ENCODE measurements around the gene BEST3.

DNA sequence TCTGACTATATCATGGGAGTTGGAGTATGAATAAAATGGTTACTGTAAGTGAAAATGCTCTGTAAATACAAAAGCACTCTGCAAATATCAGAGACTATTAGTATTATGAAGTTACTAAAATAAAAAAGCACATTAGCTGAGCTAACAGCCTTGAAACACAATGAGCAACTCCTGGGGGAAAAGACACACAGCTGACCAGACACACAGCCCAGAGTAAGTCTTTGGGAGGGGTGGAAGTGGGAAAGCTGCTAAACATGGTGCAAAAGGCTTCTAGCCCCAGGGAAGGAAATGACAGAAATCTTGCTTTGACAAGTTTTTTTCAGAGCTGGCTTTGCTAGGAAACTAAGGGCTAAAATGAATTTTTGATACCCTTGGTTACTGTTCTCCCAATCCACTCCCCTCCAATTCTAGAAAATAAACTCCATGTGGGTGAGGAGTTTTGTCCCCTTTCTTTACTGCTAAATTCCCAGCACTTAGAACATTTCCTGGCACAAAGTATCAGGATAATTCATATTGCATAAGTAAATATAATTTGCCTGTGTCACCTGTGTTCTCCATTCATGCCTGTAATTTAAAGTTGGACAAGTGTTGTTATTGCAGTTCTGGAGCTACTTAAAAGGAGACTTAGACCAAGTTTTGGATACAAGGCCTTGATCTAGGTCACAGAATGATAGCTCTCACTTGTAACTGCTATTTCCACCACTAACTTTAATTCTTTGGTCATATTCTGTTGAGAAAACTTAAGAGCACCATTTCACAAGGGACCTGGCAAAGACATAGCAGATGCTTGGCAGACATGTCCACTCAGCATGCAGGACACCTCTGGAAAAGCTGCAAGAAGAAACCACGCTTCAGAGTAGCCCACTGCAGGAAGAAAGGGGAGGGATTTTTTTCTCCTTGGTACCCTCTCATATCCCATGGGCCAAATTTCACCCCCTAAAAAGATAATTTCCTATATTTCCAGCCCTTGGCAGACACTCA is 20.5 kb upstream of the BEST3 start:
- TF ChIP-seq ZNF317 (CRISPR knock-in tag; IDR thresholded peaks at IDR 0.05; ENCODE audit: borderline replicate concordance, low read depth): no peak
- no peak for TF ChIP-seq CTCF (IDR thresholded peaks at IDR 0.05)
- no peak for TF ChIP-seq JUN (CRISPR knock-in tag; IDR thresholded peaks at IDR 0.05)
- no peak for TF ChIP-seq TEAD4 (CRISPR knock-in tag; IDR thresholded peaks at IDR 0.05)
- TF ChIP-seq NR1H2 (CRISPR knock-in tag; IDR thresholded peaks at IDR 0.05): no peak
- TF ChIP-seq, protein P1, sequence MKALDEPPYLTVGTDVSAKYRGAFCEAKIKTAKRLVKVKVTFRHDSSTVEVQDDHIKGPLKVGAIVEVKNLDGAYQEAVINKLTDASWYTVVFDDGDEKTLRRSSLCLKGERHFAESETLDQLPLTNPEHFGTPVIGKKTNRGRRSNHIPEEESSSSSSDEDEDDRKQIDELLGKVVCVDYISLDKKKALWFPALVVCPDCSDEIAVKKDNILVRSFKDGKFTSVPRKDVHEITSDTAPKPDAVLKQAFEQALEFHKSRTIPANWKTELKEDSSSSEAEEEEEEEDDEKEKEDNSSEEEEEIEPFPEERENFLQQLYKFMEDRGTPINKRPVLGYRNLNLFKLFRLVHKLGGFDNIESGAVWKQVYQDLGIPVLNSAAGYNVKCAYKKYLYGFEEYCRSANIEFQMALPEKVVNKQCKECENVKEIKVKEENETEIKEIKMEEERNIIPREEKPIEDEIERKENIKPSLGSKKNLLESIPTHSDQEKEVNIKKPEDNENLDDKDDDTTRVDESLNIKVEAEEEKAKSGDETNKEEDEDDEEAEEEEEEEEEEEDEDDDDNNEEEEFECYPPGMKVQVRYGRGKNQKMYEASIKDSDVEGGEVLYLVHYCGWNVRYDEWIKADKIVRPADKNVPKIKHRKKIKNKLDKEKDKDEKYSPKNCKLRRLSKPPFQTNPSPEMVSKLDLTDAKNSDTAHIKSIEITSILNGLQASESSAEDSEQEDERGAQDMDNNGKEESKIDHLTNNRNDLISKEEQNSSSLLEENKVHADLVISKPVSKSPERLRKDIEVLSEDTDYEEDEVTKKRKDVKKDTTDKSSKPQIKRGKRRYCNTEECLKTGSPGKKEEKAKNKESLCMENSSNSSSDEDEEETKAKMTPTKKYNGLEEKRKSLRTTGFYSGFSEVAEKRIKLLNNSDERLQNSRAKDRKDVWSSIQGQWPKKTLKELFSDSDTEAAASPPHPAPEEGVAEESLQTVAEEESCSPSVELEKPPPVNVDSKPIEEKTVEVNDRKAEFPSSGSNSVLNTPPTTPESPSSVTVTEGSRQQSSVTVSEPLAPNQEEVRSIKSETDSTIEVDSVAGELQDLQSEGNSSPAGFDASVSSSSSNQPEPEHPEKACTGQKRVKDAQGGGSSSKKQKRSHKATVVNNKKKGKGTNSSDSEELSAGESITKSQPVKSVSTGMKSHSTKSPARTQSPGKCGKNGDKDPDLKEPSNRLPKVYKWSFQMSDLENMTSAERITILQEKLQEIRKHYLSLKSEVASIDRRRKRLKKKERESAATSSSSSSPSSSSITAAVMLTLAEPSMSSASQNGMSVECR (CRISPR knock-in tag; IDR thresholded peaks at IDR 0.05; ENCODE audit: borderline replicate concordance): no peak
- TF ChIP-seq ATF6 (CRISPR knock-in tag; IDR thresholded peaks at IDR 0.05): no peak
- no peak for TF ChIP-seq ZNF232 (CRISPR knock-in tag; IDR thresholded peaks at IDR 0.05)
- TF ChIP-seq, protein P2, sequence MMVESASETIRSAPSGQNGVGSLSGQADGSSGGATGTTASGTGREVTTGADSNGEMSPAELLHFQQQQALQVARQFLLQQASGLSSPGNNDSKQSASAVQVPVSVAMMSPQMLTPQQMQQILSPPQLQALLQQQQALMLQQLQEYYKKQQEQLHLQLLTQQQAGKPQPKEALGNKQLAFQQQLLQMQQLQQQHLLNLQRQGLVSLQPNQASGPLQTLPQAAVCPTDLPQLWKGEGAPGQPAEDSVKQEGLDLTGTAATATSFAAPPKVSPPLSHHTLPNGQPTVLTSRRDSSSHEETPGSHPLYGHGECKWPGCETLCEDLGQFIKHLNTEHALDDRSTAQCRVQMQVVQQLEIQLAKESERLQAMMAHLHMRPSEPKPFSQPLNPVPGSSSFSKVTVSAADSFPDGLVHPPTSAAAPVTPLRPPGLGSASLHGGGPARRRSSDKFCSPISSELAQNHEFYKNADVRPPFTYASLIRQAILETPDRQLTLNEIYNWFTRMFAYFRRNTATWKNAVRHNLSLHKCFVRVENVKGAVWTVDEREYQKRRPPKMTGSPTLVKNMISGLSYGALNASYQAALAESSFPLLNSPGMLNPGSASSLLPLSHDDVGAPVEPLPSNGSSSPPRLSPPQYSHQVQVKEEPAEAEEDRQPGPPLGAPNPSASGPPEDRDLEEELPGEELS (CRISPR knock-in tag; IDR thresholded peaks at IDR 0.05): no peak
- TF ChIP-seq ZNF121 (CRISPR knock-in tag; IDR thresholded peaks at IDR 0.05): no peak
- no peak for TF ChIP-seq NR3C1 (CRISPR knock-in tag; conservative IDR thresholded peaks at IDR 0.05; ENCODE audit: low read depth)
- TF ChIP-seq, protein P3, sequence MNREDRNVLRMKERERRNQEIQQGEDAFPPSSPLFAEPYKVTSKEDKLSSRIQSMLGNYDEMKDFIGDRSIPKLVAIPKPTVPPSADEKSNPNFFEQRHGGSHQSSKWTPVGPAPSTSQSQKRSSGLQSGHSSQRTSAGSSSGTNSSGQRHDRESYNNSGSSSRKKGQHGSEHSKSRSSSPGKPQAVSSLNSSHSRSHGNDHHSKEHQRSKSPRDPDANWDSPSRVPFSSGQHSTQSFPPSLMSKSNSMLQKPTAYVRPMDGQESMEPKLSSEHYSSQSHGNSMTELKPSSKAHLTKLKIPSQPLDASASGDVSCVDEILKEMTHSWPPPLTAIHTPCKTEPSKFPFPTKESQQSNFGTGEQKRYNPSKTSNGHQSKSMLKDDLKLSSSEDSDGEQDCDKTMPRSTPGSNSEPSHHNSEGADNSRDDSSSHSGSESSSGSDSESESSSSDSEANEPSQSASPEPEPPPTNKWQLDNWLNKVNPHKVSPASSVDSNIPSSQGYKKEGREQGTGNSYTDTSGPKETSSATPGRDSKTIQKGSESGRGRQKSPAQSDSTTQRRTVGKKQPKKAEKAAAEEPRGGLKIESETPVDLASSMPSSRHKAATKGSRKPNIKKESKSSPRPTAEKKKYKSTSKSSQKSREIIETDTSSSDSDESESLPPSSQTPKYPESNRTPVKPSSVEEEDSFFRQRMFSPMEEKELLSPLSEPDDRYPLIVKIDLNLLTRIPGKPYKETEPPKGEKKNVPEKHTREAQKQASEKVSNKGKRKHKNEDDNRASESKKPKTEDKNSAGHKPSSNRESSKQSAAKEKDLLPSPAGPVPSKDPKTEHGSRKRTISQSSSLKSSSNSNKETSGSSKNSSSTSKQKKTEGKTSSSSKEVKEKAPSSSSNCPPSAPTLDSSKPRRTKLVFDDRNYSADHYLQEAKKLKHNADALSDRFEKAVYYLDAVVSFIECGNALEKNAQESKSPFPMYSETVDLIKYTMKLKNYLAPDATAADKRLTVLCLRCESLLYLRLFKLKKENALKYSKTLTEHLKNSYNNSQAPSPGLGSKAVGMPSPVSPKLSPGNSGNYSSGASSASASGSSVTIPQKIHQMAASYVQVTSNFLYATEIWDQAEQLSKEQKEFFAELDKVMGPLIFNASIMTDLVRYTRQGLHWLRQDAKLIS (CRISPR knock-in tag; IDR thresholded peaks at IDR 0.05; ENCODE audit: borderline replicate concordance): no peak
- TF ChIP-seq FOXK1 (CRISPR knock-in tag; IDR thresholded peaks at IDR 0.05): no peak
- TF ChIP-seq FOXP1 (CRISPR knock-in tag; IDR thresholded peaks at IDR 0.05; ENCODE audit: borderline replicate concordance): no peak

All from WTC11 (cell line).